Fibroblast of lung (primary cell): ENCODE data around the gene CLMP. TPM values are rescaled to one million over a fixed set of nuclear protein-coding genes. Genes with fewer than 3 reads are reported as not detected.
A peak's percentile ranks its signal among the peaks of the same experiment; 100 is the strongest.

ENCODE experiments used
- DNase-seq, 2 donors: peaks; one replicate each; pipeline versions ENCODE4 v3.0.0 to v3.0.0-alpha.2; 2010; ENCODE audit warnings: low read depth in 2 of 2
- H2AFZ ChIP-seq: 2 replicates; pipeline ENCODE4 v1.5.1; 2012; ENCODE audit warnings: low read length, control low read depth, inconsistent platforms
- H3K27ac ChIP-seq: 2 replicates; pipeline ENCODE4 v1.5.1; 2011; ENCODE audit warnings: low read length, control low read depth; ENCODE audit not compliant: insufficient read depth
- H3K27me3 ChIP-seq: 2 replicates; pipeline ENCODE4 v1.5.1; 2011; ENCODE audit warnings: mild to moderate bottlenecking, low read length; ENCODE audit not compliant: control insufficient read depth, insufficient read depth
- H3K36me3 ChIP-seq: 2 replicates; pipeline ENCODE4 v1.5.1; 2011; ENCODE audit warnings: low read length; ENCODE audit not compliant: control insufficient read depth, insufficient read depth
- H3K4me1 ChIP-seq: 2 replicates; pipeline ENCODE4 v1.5.1; 2011; ENCODE audit warnings: low read length; ENCODE audit not compliant: control insufficient read depth, insufficient read depth; ENCODE audit errors: extremely low read depth
- H3K4me2 ChIP-seq: 2 replicates; pipeline ENCODE4 v1.5.1; 2011; ENCODE audit warnings: low read length, control low read depth; ENCODE audit not compliant: insufficient read depth; ENCODE audit errors: extremely low read depth
- H3K4me3 ChIP-seq, 4 experiments: fragments of 200-600 bp in 1 of 4; sonication (generic) in 1 of 4; replicated peaks in 1 of 4; 2 replicates each; pipeline ENCODE4 v1.5.1; 2011 to 2016; ENCODE audit warnings: low read length in 4 of 4, low read depth in 3 of 4, mild to moderate bottlenecking in 3 of 4, control low read depth in 2 of 4, inconsistent platforms in 1 of 4, mixed read lengths in 1 of 4; ENCODE audit not compliant: insufficient read depth in 1 of 4; ENCODE audit errors: control extremely low read depth in 1 of 4
- H3K79me2 ChIP-seq: 2 replicates; pipeline ENCODE4 v1.5.1; 2012; ENCODE audit warnings: mild to moderate bottlenecking, low read length, inconsistent platforms; ENCODE audit not compliant: control insufficient read depth, insufficient read depth
- H3K9ac ChIP-seq: 2 replicates; pipeline ENCODE4 v1.5.1; 2011; ENCODE audit warnings: mild to moderate bottlenecking, low read length, control low read depth; ENCODE audit not compliant: insufficient read depth
- H3K9me3 ChIP-seq: 2 replicates; pipeline ENCODE4 v1.5.1; 2012; ENCODE audit warnings: low read depth, low read length; ENCODE audit not compliant: control insufficient read depth, insufficient read depth
- H4K20me1 ChIP-seq: 2 replicates; pipeline ENCODE4 v1.5.1; 2011; ENCODE audit warnings: low read length; ENCODE audit not compliant: control insufficient read depth, insufficient read depth; ENCODE audit errors: extremely low read depth
- CTCF ChIP-seq, 2 donors: IDR thresholded peaks in 1 of 2; conservative IDR thresholded peaks in 1 of 2; 1 replicate in 1 of 2; 2 replicates in 1 of 2; pipeline ENCODE4 v1.5.1; 2011 to 2012; ENCODE audit warnings: low read length in 2 of 2, control low read depth in 1 of 2, inconsistent platforms in 1 of 2, low read depth in 1 of 2, mild to moderate bottlenecking in 1 of 2
- EZH2 ChIP-seq: IDR thresholded peaks from 2 replicates; pipeline ENCODE4 v1.5.1; 2012; ENCODE audit warnings: low read length, control low read depth, mild to moderate bottlenecking; ENCODE audit errors: missing control alignments
- polyA plus RNA-seq, 2 donors: library from polyadenylated mRNA; depleted of rRNA in 1 of 2; stranded (reverse) in 1 of 2; unstranded in 1 of 2; fragments of >200 nt; gene quantifications; 2 replicates each; pipeline ENCODE4 v1.2.1, GENCODE V29; 2011 to 2012; ENCODE audit warnings: missing spikeins in 1 of 2
- total RNA-seq: library from RNA; depleted of rRNA; stranded (reverse); fragments of >200 nt; gene quantifications from 2 replicates; pipeline ENCODE4 v1.2.1, GENCODE V29; 2014

Gene CLMP
- total and polyA plus RNA-seq, 2 donors (not counting 1 experiment from before 2014, with no cell fraction given): 107 to 243 TPM

- Histone ChIP-seq H3K27me3 (no peaks in the 10 kb centered on the region), H3K79me2 (peaks cover 16% of the 10 kb centered on the region), H3K27ac (peak overlapping the region; percentile 54), H3K4me3 (no peak overlapping the region), H3K9me3 (no peaks in the 10 kb centered on the region), H4K20me1 (no peaks in the 10 kb centered on the region), H3K4me2 (peak overlapping the region; percentile 30), H3K36me3 (no peaks in the 10 kb centered on the region), H3K4me1 (peaks cover 2% of the 10 kb centered on the region), H3K9ac (no peak overlapping the region), H2AFZ (no peak overlapping the region)
- TF ChIP-seq CTCF (conservative IDR thresholded peaks at IDR 0.05 in 1 of 2, IDR thresholded peaks at IDR 0.05 in 1 of 2; ENCODE audit: low read depth in 1 of 2, low read length in 2 of 2) (no peak), EZH2 (no peak)
- DNase-seq: peak; percentile 42 to 91
These were observed 65.1 kb downstream of the CLMP start for GRCh38 chr11:123129920-123130319.

- H4K20me1 ChIP-seq: no peaks in the 10 kb centered on the region
- no peak for TF ChIP-seq EZH2
- TF ChIP-seq CTCF (conservative IDR thresholded peaks at IDR 0.05 in 1 of 2, IDR thresholded peaks at IDR 0.05 in 1 of 2; ENCODE audit: low read depth in 1 of 2, low read length in 2 of 2): no peak
- no peak overlapping the region for H2AFZ ChIP-seq
- no peak overlapping the region for H3K9ac ChIP-seq
- peaks cover 14% of the 10 kb centered on the region for H3K4me1 ChIP-seq
- no peak overlapping the region for H3K4me2 ChIP-seq
- no peak for DNase-seq
- no peaks in the 10 kb centered on the region for H3K9me3 ChIP-seq
- H3K79me2 ChIP-seq: peaks cover 28% of the 10 kb centered on the region
- no peaks in the 10 kb centered on the region for H3K27me3 ChIP-seq
- no peaks in the 10 kb centered on the region for H3K36me3 ChIP-seq
- H3K27ac ChIP-seq: no peak overlapping the region
- H3K4me3 ChIP-seq: no peak overlapping the region
These were observed 69.9 kb downstream of the CLMP start for GRCh38 chr11:123125169-123125568.

- Histone ChIP-seq H4K20me1 (no peaks in the 10 kb centered on the region), H3K9ac (peak overlapping the region; percentile 5), H3K4me2 (peak overlapping the region; percentile 77), H3K36me3 (no peaks in the 10 kb centered on the region), H2AFZ (no peak overlapping the region), H3K79me2 (peaks cover 23% of the 10 kb centered on the region), H3K4me3 (peak overlapping the region in 1 of 4 experiments; percentile 12), H3K4me1 (peaks cover 17% of the 10 kb centered on the region), H3K27ac (peak overlapping the region; percentile 75), H3K9me3 (no peaks in the 10 kb centered on the region), H3K27me3 (no peaks in the 10 kb centered on the region)
- TF ChIP-seq EZH2: no peak
- no peak for TF ChIP-seq CTCF (conservative IDR thresholded peaks at IDR 0.05 in 1 of 2, IDR thresholded peaks at IDR 0.05 in 1 of 2; ENCODE audit: low read depth in 1 of 2, low read length in 2 of 2)
- DNase-seq: peak in 1 of 2 donors; percentile 37
These were observed 72.2 kb downstream of the CLMP start for GRCh38 chr11:123122852-123123251.
